Cardiac muscle cell (in vitro differentiated cells and primary cell): ENCODE data around the gene DPPA3. TPM values are rescaled to one million over a fixed set of nuclear protein-coding genes. Genes with fewer than 3 reads are reported as not detected.

ENCODE experiments used
- DNase-seq, 2 donors: peaks; one replicate each; pipeline versions ENCODE4 v3.0.0 to v3.0.0-alpha.2; 2010 to 2017; ENCODE audit warnings: low read depth in 1 of 2, low spot score in 1 of 2
- H3K27ac ChIP-seq: fragments of 200-600 bp; sonication (generic); 2 replicates; pipeline ENCODE4 v1.5.1; 2016
- H3K27me3 ChIP-seq: fragments of 200-600 bp; sonication (generic); 2 replicates; pipeline ENCODE4 v1.6.0; 2016; ENCODE audit warnings: control low read depth
- H3K36me3 ChIP-seq: fragments of 200-600 bp; sonication (generic); 2 replicates; pipeline ENCODE4 v1.5.1; 2016; ENCODE audit warnings: control low read depth
- H3K4me1 ChIP-seq: fragments of 200-600 bp; sonication (generic); 2 replicates; pipeline ENCODE4 v1.8.1; 2017; ENCODE audit warnings: low read depth, mild to moderate bottlenecking, mixed run types
- H3K4me3 ChIP-seq: fragments of 200-600 bp; sonication (generic); 2 replicates; pipeline ENCODE4 v1.5.1; 2016; ENCODE audit warnings: mild to moderate bottlenecking
- H3K9me3 ChIP-seq: fragments of 200-600 bp; sonication (generic); 2 replicates; pipeline ENCODE4 v1.5.1; 2017; ENCODE audit warnings: low read depth, mild to moderate bottlenecking, control low read depth
- CTCF ChIP-seq: IDR thresholded peaks from 2 replicates; pipeline ENCODE4 v1.5.1; 2012; ENCODE audit warnings: low read depth, mild to moderate bottlenecking, low read length
- polyA plus RNA-seq: library from polyadenylated mRNA; unstranded; fragments of >200 nt; fragmentation: Nextera tagmentation; extraction: Ambion mirVana; gene quantifications from 2 replicates; pipeline ENCODE4 v1.2.1, GENCODE V29; 2016
- total RNA-seq: library from RNA; depleted of rRNA; stranded (reverse); fragments of >200 nt; gene quantifications from 2 replicates; pipeline ENCODE4 v1.2.3, GENCODE V29; 2016

DPPA3 gene
- total and polyA plus RNA-seq, 2 experiments from 2014 or later, result not detected

GRCh38 chr12:7694556-7695236 is 16.5 kb upstream of the DPPA3 start:
- no peak overlapping the region for H3K27ac ChIP-seq

GRCh38 chr12:7695237-7695560 is 16.0 kb upstream of the DPPA3 start:
- no peaks in the 10 kb centered on the region for H3K36me3 ChIP-seq
- H3K9me3 ChIP-seq, result no peaks in the 10 kb centered on the region
- DNase-seq, result peak in 1 of 2 donors; percentile 2
- no peak for TF ChIP-seq CTCF
- peak overlapping the region; percentile 4 for H3K27ac ChIP-seq
- no peaks in the 10 kb centered on the region for H3K27me3 ChIP-seq
- H3K4me1 ChIP-seq, result peaks cover 14% of the 10 kb centered on the region
- no peak overlapping the region for H3K4me3 ChIP-seq

More at GRCh38 chr12:7694556-7695236, 16.5 kb upstream of the DPPA3 start:
- H3K36me3 ChIP-seq, result no peaks in the 10 kb centered on the region
- H3K9me3 ChIP-seq, result no peaks in the 10 kb centered on the region
- no peak for TF ChIP-seq CTCF
- H3K27me3 ChIP-seq, result no peaks in the 10 kb centered on the region
- no peak overlapping the region for H3K4me3 ChIP-seq
- DNase-seq, result no peak
- peaks cover 14% of the 10 kb centered on the region for H3K4me1 ChIP-seq

GRCh38 chr12:7695566-7696197 is 15.6 kb upstream of the DPPA3 start, which contains the start of gene GDF3:
GDF3 (minus strand) TSS chr12:7695775; CDS start chr12:7695728, 47 bp downstream.
- H3K4me1 ChIP-seq, result peaks cover 14% of the 10 kb centered on the region
- no peaks in the 10 kb centered on the region for H3K36me3 ChIP-seq
- peak; percentile 47 to 50 for DNase-seq
- TF ChIP-seq CTCF, result no peak
- H3K27me3 ChIP-seq, result no peaks in the 10 kb centered on the region
- H3K4me3 ChIP-seq, result no peak within 1 kb of the TSS
- H3K9me3 ChIP-seq, result no peaks in the 10 kb centered on the region
- H3K27ac ChIP-seq, result peak within 1 kb of the TSS; percentile 4

- Histone ChIP-seq H3K36me3 (no peaks in the 10 kb centered on the region), H3K27me3 (no peaks in the 10 kb centered on the region), H3K9me3 (no peaks in the 10 kb centered on the region), H3K4me3 (no peak overlapping the region), H3K27ac (no peak overlapping the region), H3K4me1 (peaks cover 2% of the 10 kb centered on the region)
- DNase-seq, result no peak
- TF ChIP-seq CTCF, result no peak
Observed at GRCh38 chr12:7705846-7706245, 5.4 kb upstream of the DPPA3 start.

GRCh38 chr12:7709969-7710675 is 1.1 kb upstream of the DPPA3 start:
- Histone ChIP-seq H3K36me3 (no peaks in the 10 kb centered on the region), H3K9me3 (no peaks in the 10 kb centered on the region), H3K27me3 (no peaks in the 10 kb centered on the region), H3K27ac (peak overlapping the region; percentile 68), H3K4me3 (no peak overlapping the region), H3K4me1 (peaks cover 2% of the 10 kb centered on the region)
- DNase-seq, result peak in 1 of 2 donors; percentile 41
- TF ChIP-seq CTCF, result no peak
